K562 (cell line): Measurements from ENCODE around the gene PIK3R1. TPM values are rescaled to one million over a fixed set of nuclear protein-coding genes. Genes with fewer than 3 reads are reported as not detected.
A peak's percentile ranks its signal among the peaks of the same experiment; 100 is the strongest.

ENCODE experiments used
- C11orf30 ChIP-seq: fragments of 450-650 bp; IDR thresholded peaks from 2 replicates; pipeline ENCODE4 v1.6.1; 2016; ENCODE audit warnings: low read depth, mild to moderate bottlenecking
- CHAMP1 ChIP-seq: fragments of 450-650 bp; IDR thresholded peaks from 2 replicates; pipeline ENCODE4 v1.6.1; 2016; ENCODE audit warnings: mild to moderate bottlenecking
- CREB3L1 ChIP-seq: fragments of 450-650 bp; IDR thresholded peaks from 2 replicates; pipeline ENCODE4 v1.6.1; 2014; ENCODE audit warnings: low read depth, mild to moderate bottlenecking, moderate library complexity, borderline replicate concordance
- HMG20B ChIP-seq: fragments of 250-450 bp; sonication (Bioruptor Pico); IDR thresholded peaks from 2 replicates; pipeline ENCODE4 v1.5.0; 2021; ENCODE audit warnings: mild to moderate bottlenecking
- HNRNPUL1 ChIP-seq: fragments of 200-400 bp; formaldehyde crosslinking; IDR thresholded peaks from 2 replicates; pipeline ENCODE4 v1.6.1; 2017; ENCODE audit warnings: low read length
- MAZ ChIP-seq, 2 experiments: fragments of 450-650 bp in 1 of 2; sonication (generic) in 1 of 2; formaldehyde crosslinking; IDR thresholded peaks in 1 of 2; conservative IDR thresholded peaks in 1 of 2; 2 replicates each; pipeline versions ENCODE4 v1.4.0 to v1.5.0; 2020; ENCODE audit warnings: mild to moderate bottlenecking in 1 of 2, missing genetic modification reagents in 1 of 2
- MTA3 ChIP-seq: fragments of 450-650 bp; formaldehyde crosslinking; IDR thresholded peaks from 2 replicates; pipeline ENCODE4 v1.6.1; 2017; ENCODE audit warnings: mild to moderate bottlenecking, borderline replicate concordance
- MXD1 ChIP-seq: fragments of 250-450 bp; sonication (Bioruptor Pico); IDR thresholded peaks from 2 replicates; pipeline ENCODE4 v1.8.0; 2021; ENCODE audit warnings: borderline replicate concordance, mild to moderate bottlenecking, moderate library complexity; ENCODE audit not compliant: poor library complexity, severe bottlenecking
- NR0B1 ChIP-seq: fragments of 450-650 bp; IDR thresholded peaks from one replicate; pipeline ENCODE4 v1.6.1; 2018; ENCODE audit warnings: mild to moderate bottlenecking, moderate library complexity; ENCODE audit not compliant: partially characterized antibody
- OTX1 ChIP-seq: fragments of 450-650 bp; formaldehyde crosslinking; IDR thresholded peaks from 2 replicates; pipeline ENCODE4 v1.4.0; 2022; ENCODE audit warnings: mild to moderate bottlenecking
- POLR2A ChIP-seq: fragments of 450-650 bp; conservative IDR thresholded peaks from 2 replicates; pipeline ENCODE4 v1.6.1; 2016
- POLR2B ChIP-seq: fragments of 450-650 bp; IDR thresholded peaks from 2 replicates; pipeline ENCODE4 v1.6.1; 2018; ENCODE audit warnings: low read depth; ENCODE audit not compliant: partially characterized antibody
- PRMT5 ChIP-seq: sonication (generic); formaldehyde crosslinking; IDR thresholded peaks from 2 replicates; pipeline ENCODE4 v1.5.0; 2020; ENCODE audit warnings: missing genetic modification reagents
- SMAD2 ChIP-seq: fragments of 150-350 bp; IDR thresholded peaks from 2 replicates; pipeline ENCODE4 v1.6.1; 2014; ENCODE audit warnings: low read depth, mild to moderate bottlenecking, low read length
- STAG1 ChIP-seq: sonication (generic); formaldehyde crosslinking; IDR thresholded peaks from 2 replicates; pipeline ENCODE4 v1.5.0; 2020; ENCODE audit warnings: missing genetic modification reagents, borderline replicate concordance
- STAT5A ChIP-seq: IDR thresholded peaks from 2 replicates; pipeline ENCODE4 v1.6.1; 2012; ENCODE audit warnings: low read length, inconsistent platforms, borderline replicate concordance
- TBL1XR1 ChIP-seq, 2 experiments: IDR thresholded peaks; 2 replicates each; pipeline ENCODE4 v1.6.1; 2012; ENCODE audit warnings: improper control_type of control experiment in 2 of 2, low read length in 2 of 2, mild to moderate bottlenecking in 1 of 2
- TFAM ChIP-seq: fragments of 250-450 bp; sonication (Bioruptor Pico); conservative IDR thresholded peaks from 2 replicates; pipeline ENCODE4 v1.5.0; 2021; ENCODE audit warnings: mild to moderate bottlenecking, moderate library complexity
- TGIF2 ChIP-seq: sonication (generic); formaldehyde crosslinking; IDR thresholded peaks from 2 replicates; pipeline ENCODE4 v1.8.1; 2022; ENCODE audit warnings: mild to moderate bottlenecking, missing genetic modification reagents, moderate library complexity
- ZNF174 ChIP-seq: fragments of 250-450 bp; sonication (Bioruptor Pico); IDR thresholded peaks from 2 replicates; pipeline ENCODE4 v1.4.0; 2020; ENCODE audit warnings: mild to moderate bottlenecking
- ZNF224 ChIP-seq: sonication (generic); formaldehyde crosslinking; IDR thresholded peaks from 2 replicates; pipeline ENCODE4 v1.8.0; 2022; ENCODE audit warnings: mild to moderate bottlenecking, missing genetic modification reagents
- ZNF23 ChIP-seq: fragments of 250-450 bp; sonication (Bioruptor Pico); IDR thresholded peaks from 2 replicates; pipeline ENCODE4 v1.4.0; 2020; ENCODE audit warnings: mild to moderate bottlenecking
- ZNF507 ChIP-seq: conservative IDR thresholded peaks from 2 replicates; pipeline ENCODE4 v1.6.1; 2017; ENCODE audit warnings: missing genetic modification characterization, missing compliant biosample characterization
- polyA plus RNA-seq, 8 experiments: library from polyadenylated mRNA; depleted of rRNA in 4 of 8; stranded (reverse) in 5 of 8; unstranded in 3 of 8; fragments of >200 nt; fragmentation: Nextera tagmentation in 2 of 8; fragmentation: Illumina TruSeq in 1 of 8; extraction: Ambion mirVana in 2 of 8; extraction: Trizol in 1 of 8; gene quantifications; 2 replicates each; pipeline versions ENCODE4 v1.2.1 to v1.2.3, GENCODE V29; 2011 to 2014; ENCODE audit warnings: inconsistent platforms in 1 of 8, missing spikeins in 1 of 8
- total RNA-seq, 7 experiments: library from RNA; depleted of rRNA in 6 of 7; stranded (reverse); fragments of >200 nt in 6 of 7; fragmentation: Illumina TruSeq in 2 of 7; extraction: Trizol in 2 of 7; gene quantifications; 2 replicates each; pipeline versions ENCODE4 v1.2.1 to v1.2.3, GENCODE V29; 2011 to 2021; ENCODE audit warnings: low replicate concordance in 1 of 7

The PIK3R1 gene
- total and polyA plus RNA-seq, 9 of the 15 experiments (the other 6 are each of a cell fraction or from before 2014, with no cell fraction given) = 1.1 to 9.7 (median 4.8) TPM

- TF ChIP-seq CHAMP1 (no peak), TFAM (CRISPR knock-in tag) (no peak), OTX1 (CRISPR knock-in tag) (no peak), STAT5A (peak; percentile 19; the same call in 1 of the 2 replicates), HNRNPUL1 (no peak), TBL1XR1 (IDR thresholded peaks at IDR 0.05; ENCODE audit: low read length in 2 of 2) (peak in 1 of 2 experiments; percentile 16; a peak in 1 of 4 replicates), HMG20B (CRISPR knock-in tag) (no peak), PRMT5 (no peak), ZNF224 (CRISPR knock-in tag) (no peak), ZNF507 (tag) (no peak), CREB3L1 (no peak), MXD1 (CRISPR knock-in tag) (no peak), ZNF174 (CRISPR knock-in tag) (no peak), ZNF23 (no peak), NR0B1 (no peak), POLR2A (no peak), STAG1 (CRISPR knock-in tag) (no peak), MAZ (CRISPR knock-in tag; conservative IDR thresholded peaks at IDR 0.05 in 1 of 2, IDR thresholded peaks at IDR 0.05 in 1 of 2) (no peak), SMAD2 (no peak), TGIF2 (CRISPR knock-in tag) (no peak), POLR2B (no peak), C11orf30 (peak; percentile 99), MTA3 (no peak; the same call in 1 of the 2 replicates)
Observed at GRCh38 chr5:68344447-68345111, 129.0 kb downstream of the PIK3R1 start (continued).
